Testis (tissue), 3 donors: ENCODE measurements around the gene ANKRD11. TPM values are rescaled to one million over a fixed set of nuclear protein-coding genes. Genes with fewer than 3 reads are reported as not detected.

Experiments
- DNase-seq: peaks from one replicate; pipeline ENCODE4 v3.0.0-alpha.2; 2019
- H3K27ac ChIP-seq, 2 donors: fragments of 200-600 bp; sonication (generic); one replicate each; pipeline ENCODE4 v1.5.1; 2019
- H3K27me3 ChIP-seq: fragments of 200-600 bp; sonication (generic); one replicate; pipeline ENCODE4 v1.5.1; 2019
- H3K36me3 ChIP-seq: fragments of 200-600 bp; sonication (generic); one replicate; pipeline ENCODE4 v1.5.1; 2017; ENCODE audit warnings: low read depth; ENCODE audit errors: missing control alignments
- H3K4me1 ChIP-seq: fragments of 200-600 bp; sonication (generic); one replicate; pipeline ENCODE4 v1.5.1; 2019
- H3K4me3 ChIP-seq, 2 donors: fragments of 200-600 bp; sonication (generic); one replicate each; pipeline ENCODE4 v1.5.1; 2017 to 2019
- H3K9me3 ChIP-seq: fragments of 200-600 bp; sonication (generic); one replicate; pipeline ENCODE4 v1.5.1; 2017
- CTCF ChIP-seq, 3 experiments: fragments of 450-650 bp in 2 of 3; fragments of 200-600 bp in 1 of 3; sonication (generic) in 1 of 3; IDR thresholded peaks; one replicate each; pipeline ENCODE4 v1.5.1; 2016 to 2019; ENCODE audit warnings: antibody characterized with exemption in 3 of 3, mild to moderate bottlenecking in 2 of 3, moderate library complexity in 1 of 3
- POLR2A ChIP-seq: fragments of 450-650 bp; IDR thresholded peaks from one replicate; pipeline ENCODE4 v1.6.1; 2017; ENCODE audit warnings: antibody characterized with exemption, mild to moderate bottlenecking, moderate library complexity
- WGBS, 2 donors: methylation state at CpG; one replicate each; pipeline ENCODE4 v1.1.5; 2018; 5-methylcytosine and 5-hydroxymethylcytosine counted together
- intact Hi-C: fragments of 100-400 bp; cut with DNase I; formaldehyde crosslinking; loops from one replicate; pipeline ENCODE4 v1.15.1; 2023; ENCODE audit warnings: low total_unique reads
- polyA plus RNA-seq: library from polyadenylated mRNA; stranded (reverse); fragments of 350-450 nt; fragmentation: Illumina TruSeq; extraction: RNeasy Lipid Tissue Mini Kit (QIAGEN cat#74804); gene quantifications from one replicate; pipeline ENCODE4 v1.2.3, GENCODE V29; 2014; ENCODE audit warnings: low read depth, low replicate concordance; ENCODE audit not compliant: insufficient read depth
- total RNA-seq, 2 donors: library from RNA; depleted of rRNA; stranded (reverse); fragments of >200 nt; gene quantifications; one replicate each; pipeline ENCODE4 v1.2.3, GENCODE V29; 2016

The ANKRD11 gene
- total and polyA plus RNA-seq, 3 donors from 2014 or later = 49.7 to 187 (median 150) TPM

- no peak for DNase-seq
- H3K36me3 ChIP-seq = no peaks in the 10 kb centered on the region
- 76 to 86% methylated on average over 2 of the region's 2 CpGs for WGBS, 2 donors
- no peak overlapping the region for H3K27ac ChIP-seq
- no peak overlapping the region for H3K4me3 ChIP-seq
- intact Hi-C loops = no loop called here
- H3K9me3 ChIP-seq = no peaks in the 10 kb centered on the region
- no peaks in the 10 kb centered on the region for H3K4me1 ChIP-seq
- H3K27me3 ChIP-seq = no peaks in the 10 kb centered on the region
- TF ChIP-seq POLR2A = no peak
- no peak for TF ChIP-seq CTCF (IDR thresholded peaks at IDR 0.05)
Observed at GRCh38 chr16:89232107-89232506, 258.3 kb downstream of the ANKRD11 start.

GRCh38 chr16:89230255-89230654 is 260.1 kb downstream of the ANKRD11 start:
- 90 to 95% methylated on average over 2 to 14 of the region's 14 CpGs for WGBS, 2 donors
- TF ChIP-seq CTCF (IDR thresholded peaks at IDR 0.05) = no peak
- TF ChIP-seq POLR2A = no peak
- intact Hi-C loops = no loop called here
- no peak for DNase-seq
- Histone ChIP-seq H3K27me3 (no peaks in the 10 kb centered on the region), H3K4me1 (no peaks in the 10 kb centered on the region), H3K9me3 (no peaks in the 10 kb centered on the region), H3K4me3 (no peak overlapping the region), H3K27ac (no peak overlapping the region), H3K36me3 (no peaks in the 10 kb centered on the region)

- no peak for DNase-seq
- Histone ChIP-seq H3K4me1 (no peaks in the 10 kb centered on the region), H3K27ac (no peak overlapping the region), H3K27me3 (no peaks in the 10 kb centered on the region), H3K9me3 (no peaks in the 10 kb centered on the region), H3K4me3 (no peak overlapping the region), H3K36me3 (no peaks in the 10 kb centered on the region)
- no peak for TF ChIP-seq POLR2A
- TF ChIP-seq CTCF (IDR thresholded peaks at IDR 0.05) = no peak
- intact Hi-C loops = no loop called here
- WGBS, 2 donors = 92 to 94% methylated on average over 8 to 10 of the region's 10 CpGs
Observed at GRCh38 chr16:89224665-89225064, 265.7 kb downstream of the ANKRD11 start.

- H3K4me3 ChIP-seq = no peak overlapping the region
- no peaks in the 10 kb centered on the region for H3K27me3 ChIP-seq
- H3K36me3 ChIP-seq = no peaks in the 10 kb centered on the region
- no peak overlapping the region for H3K27ac ChIP-seq
- no peak for TF ChIP-seq POLR2A
- TF ChIP-seq CTCF (IDR thresholded peaks at IDR 0.05) = no peak
- H3K9me3 ChIP-seq = no peaks in the 10 kb centered on the region
- DNase-seq = no peak
- WGBS, 2 donors = 90 to 94% methylated on average over 21 of the region's 21 CpGs
- intact Hi-C loops = no loop called here
- H3K4me1 ChIP-seq = no peaks in the 10 kb centered on the region
Observed at GRCh38 chr16:89222931-89223330, 267.4 kb downstream of the ANKRD11 start.

GRCh38 chr16:89221604-89222003 is 268.8 kb downstream of the ANKRD11 start:
- Histone ChIP-seq H3K9me3 (no peaks in the 10 kb centered on the region), H3K27ac (no peak overlapping the region), H3K4me3 (no peak overlapping the region), H3K4me1 (no peaks in the 10 kb centered on the region), H3K27me3 (no peaks in the 10 kb centered on the region), H3K36me3 (no peaks in the 10 kb centered on the region)
- no peak for DNase-seq
- intact Hi-C loops = no loop called here
- TF ChIP-seq POLR2A (no peak), CTCF (IDR thresholded peaks at IDR 0.05) (no peak)
- 83 to 94% methylated on average over 2 to 3 of the region's 3 CpGs for WGBS, 2 donors
